IPS-15b (cell line): ENCODE data around the gene RRP15.

Experiments
- H3K27me3 ChIP-seq: one replicate; pipeline ENCODE4 v1.6.1; 2013; ENCODE audit warnings: low read length; ENCODE audit not compliant: control insufficient read depth, insufficient read depth
- H3K36me3 ChIP-seq: one replicate; pipeline ENCODE4 v1.6.1; 2013; ENCODE audit warnings: low read length; ENCODE audit not compliant: control insufficient read depth, insufficient read depth
- H3K4me1 ChIP-seq: one replicate; pipeline ENCODE4 v1.6.1; 2013; ENCODE audit warnings: mild to moderate bottlenecking, low read length; ENCODE audit not compliant: control insufficient read depth, insufficient read depth
- H3K4me3 ChIP-seq: one replicate; pipeline ENCODE4 v1.5.1; 2013; ENCODE audit warnings: low read depth, low read length
- H3K9ac ChIP-seq: one replicate; pipeline ENCODE4 v1.6.1; 2013; ENCODE audit warnings: low read depth, mild to moderate bottlenecking, low read length
- H3K9me3 ChIP-seq: one replicate; pipeline ENCODE4 v1.6.1; 2013; ENCODE audit warnings: mild to moderate bottlenecking, low read length; ENCODE audit not compliant: control insufficient read depth, insufficient read depth

The RRP15 gene

DNA sequence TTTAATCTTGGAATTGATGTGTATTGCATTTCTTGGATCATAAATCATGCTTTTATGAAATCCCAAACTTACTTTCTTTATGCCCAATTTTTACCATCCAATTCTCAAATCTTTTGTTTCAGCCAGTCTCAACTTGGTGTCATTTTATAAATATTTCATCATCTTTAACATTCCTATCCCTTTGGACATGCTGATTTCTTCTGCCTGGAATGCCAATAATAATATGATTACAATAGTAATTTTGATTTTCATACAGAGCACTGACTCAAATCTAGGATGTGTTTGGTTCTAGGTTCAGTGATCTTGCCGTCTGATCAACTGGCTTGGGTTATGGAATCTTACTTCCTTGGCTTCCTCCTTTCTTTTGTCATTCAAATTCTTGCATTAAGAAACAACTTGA, 12.8 kb downstream of the RRP15 start:
- Histone ChIP-seq H3K4me1 (peaks cover 69% of the 10 kb centered on the region), H3K4me3 (no peak overlapping the region), H3K27me3 (no peaks in the 10 kb centered on the region), H3K9ac (no peak overlapping the region), H3K9me3 (no peaks in the 10 kb centered on the region), H3K36me3 (no peaks in the 10 kb centered on the region)

DNA sequence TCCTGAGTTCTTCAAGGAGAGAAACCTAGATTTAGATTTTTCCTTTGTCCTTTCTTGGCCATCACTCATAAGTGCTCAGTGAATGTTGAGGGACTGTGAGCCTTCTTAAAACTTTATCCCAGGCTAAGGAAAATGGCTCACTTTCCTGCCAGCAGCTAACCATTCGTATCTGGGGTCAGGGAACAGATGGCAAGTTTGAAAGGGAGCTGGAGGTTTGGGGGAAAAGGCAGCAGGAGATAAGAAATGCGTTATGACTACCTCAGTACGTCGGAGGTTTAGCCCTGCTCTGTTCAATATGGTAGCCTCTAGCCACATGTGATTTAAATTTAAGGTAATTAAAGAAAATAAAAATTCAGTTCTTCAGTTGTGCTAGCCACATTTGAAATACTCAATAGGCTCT, 13.3 kb downstream of the RRP15 start:
- Histone ChIP-seq H3K9ac (no peak overlapping the region), H3K4me3 (no peak overlapping the region), H3K4me1 (peaks cover 69% of the 10 kb centered on the region), H3K36me3 (no peaks in the 10 kb centered on the region), H3K9me3 (no peaks in the 10 kb centered on the region), H3K27me3 (no peaks in the 10 kb centered on the region)

DNA sequence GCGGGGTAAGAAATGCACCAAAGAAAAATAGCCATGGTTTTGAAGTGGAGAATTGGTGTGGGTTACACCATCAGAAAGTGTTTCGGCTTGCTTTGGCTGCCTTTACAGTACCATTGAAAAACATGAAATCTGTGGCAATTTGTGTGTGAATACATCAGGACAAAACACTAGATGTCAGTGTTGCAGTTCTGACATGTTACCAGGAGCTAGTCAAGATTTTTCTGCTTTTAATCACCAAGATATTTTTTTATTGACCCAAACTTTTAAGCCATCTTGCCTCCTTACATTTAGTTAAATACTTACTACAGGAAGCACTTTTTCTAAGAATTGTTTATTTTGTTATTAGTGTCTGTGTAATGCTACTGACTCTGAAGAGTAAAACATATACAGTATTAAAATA, 14.3 kb downstream of the RRP15 start:
- H3K36me3 ChIP-seq, result no peaks in the 10 kb centered on the region
- no peaks in the 10 kb centered on the region for H3K9me3 ChIP-seq
- peaks cover 67% of the 10 kb centered on the region for H3K4me1 ChIP-seq
- no peak overlapping the region for H3K9ac ChIP-seq
- H3K4me3 ChIP-seq, result no peak overlapping the region
- no peaks in the 10 kb centered on the region for H3K27me3 ChIP-seq

GRCh38 chr1:218301217-218301616, 16.1 kb downstream of the RRP15 start:
- no peaks in the 10 kb centered on the region for H3K9me3 ChIP-seq
- H3K4me3 ChIP-seq, result no peak overlapping the region
- peaks cover 58% of the 10 kb centered on the region for H3K4me1 ChIP-seq
- H3K9ac ChIP-seq, result no peak overlapping the region
- H3K27me3 ChIP-seq, result no peaks in the 10 kb centered on the region
- H3K36me3 ChIP-seq, result no peaks in the 10 kb centered on the region

GRCh38 chr1:218302155-218302554, 17.1 kb downstream of the RRP15 start:
- no peak overlapping the region for H3K9ac ChIP-seq
- H3K9me3 ChIP-seq, result no peaks in the 10 kb centered on the region
- H3K4me1 ChIP-seq, result peaks cover 49% of the 10 kb centered on the region
- no peaks in the 10 kb centered on the region for H3K36me3 ChIP-seq
- no peaks in the 10 kb centered on the region for H3K27me3 ChIP-seq
- no peak overlapping the region for H3K4me3 ChIP-seq

DNA sequence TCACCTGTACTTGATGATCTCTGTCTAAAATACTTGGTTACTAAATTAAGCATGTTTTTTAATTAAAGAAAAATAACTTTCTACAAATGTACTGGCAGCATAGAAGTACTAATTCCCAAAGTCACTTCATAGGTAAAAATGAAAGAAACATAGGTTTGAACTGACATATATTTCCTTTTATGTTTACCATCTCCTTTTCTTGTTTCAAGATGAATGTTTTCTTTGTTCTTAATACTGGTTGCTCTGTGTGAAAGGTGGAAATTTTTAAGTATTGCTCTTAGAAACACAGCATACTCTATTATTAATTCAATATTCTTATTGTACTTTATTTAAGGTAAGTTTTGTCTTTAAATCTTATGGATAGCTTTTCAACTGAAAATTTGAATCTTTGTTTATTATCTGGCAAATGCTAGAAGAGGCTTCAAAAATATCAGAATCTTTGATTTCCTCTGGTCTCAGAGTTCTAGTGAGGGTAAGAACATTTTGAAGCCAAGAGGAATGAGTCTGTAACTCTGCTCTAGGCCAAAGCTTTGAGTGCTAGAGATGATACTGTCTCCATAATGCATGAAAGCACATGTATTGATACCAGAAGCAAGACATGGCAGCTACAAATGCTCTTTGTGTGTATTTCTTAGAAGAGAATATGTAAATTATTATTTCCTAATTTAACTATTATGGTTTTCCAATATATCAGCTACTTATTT, 18.2 kb downstream of the RRP15 start:
- Histone ChIP-seq H3K9me3 (no peaks in the 10 kb centered on the region), H3K9ac (no peak overlapping the region), H3K4me3 (no peak overlapping the region), H3K4me1 (peaks cover 40% of the 10 kb centered on the region), H3K27me3 (no peaks in the 10 kb centered on the region), H3K36me3 (peaks cover 4% of the 10 kb centered on the region)

- Histone ChIP-seq H3K27me3 (no peaks in the 10 kb centered on the region), H3K9ac (no peak overlapping the region), H3K4me1 (peaks cover 28% of the 10 kb centered on the region), H3K4me3 (no peak overlapping the region), H3K9me3 (no peaks in the 10 kb centered on the region), H3K36me3 (peaks cover 4% of the 10 kb centered on the region)
Measured at GRCh38 chr1:218304281-218305039, 19.4 kb downstream of the RRP15 start.

DNA sequence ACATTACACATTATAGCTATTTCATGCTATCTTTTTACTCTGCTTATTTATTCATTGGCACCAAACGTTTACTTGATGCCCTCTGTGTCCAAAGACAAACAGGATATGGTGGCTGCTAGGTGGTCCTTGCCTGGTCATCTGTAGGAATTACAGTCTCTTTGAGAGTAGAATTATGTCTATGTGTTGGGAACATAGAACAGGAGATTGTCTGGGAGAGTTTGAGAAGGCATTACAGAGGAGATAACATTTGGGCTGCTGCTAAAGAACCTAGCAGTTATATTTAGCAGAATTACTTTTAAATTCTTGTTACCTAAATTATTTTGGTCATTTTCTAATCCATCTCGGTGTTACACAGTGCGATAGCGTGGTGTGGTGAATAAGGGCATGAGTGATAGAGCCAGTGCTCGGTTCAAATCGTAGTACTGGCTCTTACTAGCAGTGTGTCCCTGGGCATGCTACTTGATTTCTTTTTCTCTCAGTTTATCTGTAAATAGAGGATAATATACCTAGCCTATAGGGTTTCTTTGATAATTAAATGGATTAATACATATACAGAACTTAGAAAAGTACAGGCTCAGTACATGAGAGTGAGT, 20.5 kb downstream of the RRP15 start:
- Histone ChIP-seq H3K27me3 (no peaks in the 10 kb centered on the region), H3K9ac (no peak overlapping the region), H3K4me3 (no peak overlapping the region), H3K4me1 (peaks cover 19% of the 10 kb centered on the region), H3K36me3 (peaks cover 4% of the 10 kb centered on the region), H3K9me3 (no peaks in the 10 kb centered on the region)

- Histone ChIP-seq H3K9ac (no peak overlapping the region), H3K4me1 (peaks cover 9% of the 10 kb centered on the region), H3K36me3 (peaks cover 6% of the 10 kb centered on the region), H3K27me3 (no peaks in the 10 kb centered on the region), H3K9me3 (no peaks in the 10 kb centered on the region), H3K4me3 (no peak overlapping the region)
Measured at GRCh38 chr1:218312509-218312908, 27.4 kb downstream of the RRP15 start.

GRCh38 chr1:218314316-218314715, 29.2 kb downstream of the RRP15 start:
- peaks cover 2% of the 10 kb centered on the region for H3K36me3 ChIP-seq
- no peak overlapping the region for H3K4me3 ChIP-seq
- H3K9me3 ChIP-seq, result no peaks in the 10 kb centered on the region
- no peak overlapping the region for H3K9ac ChIP-seq
- peaks cover 9% of the 10 kb centered on the region for H3K4me1 ChIP-seq
- H3K27me3 ChIP-seq, result no peaks in the 10 kb centered on the region

GRCh38 chr1:218315638-218316037, 30.5 kb downstream of the RRP15 start:
- Histone ChIP-seq H3K27me3 (no peaks in the 10 kb centered on the region), H3K36me3 (peaks cover 2% of the 10 kb centered on the region), H3K9ac (no peak overlapping the region), H3K4me1 (peaks cover 9% of the 10 kb centered on the region), H3K4me3 (no peak overlapping the region), H3K9me3 (no peaks in the 10 kb centered on the region)

- no peak overlapping the region for H3K4me3 ChIP-seq
- H3K36me3 ChIP-seq, result no peaks in the 10 kb centered on the region
- H3K9ac ChIP-seq, result no peak overlapping the region
Measured at GRCh38 chr1:218317061-218317460, 32.0 kb downstream of the RRP15 start.

More at GRCh38 chr1:218317061-218317460, 32.0 kb downstream of the RRP15 start:
- Histone ChIP-seq H3K9me3 (no peaks in the 10 kb centered on the region), H3K4me1 (peaks cover 9% of the 10 kb centered on the region), H3K27me3 (no peaks in the 10 kb centered on the region)
